Measurements from ENCODE around the gene SNAP91.

- TF ChIP-seq CTCF (IDR thresholded peaks at IDR 0.05), result no peak
- TF ChIP-seq SIN3A (IDR thresholded peaks at IDR 0.05; ENCODE audit: borderline replicate concordance, insufficient read depth, low read depth, low read length), result no peak
- TF ChIP-seq REST (IDR thresholded peaks at IDR 0.05; ENCODE audit: insufficient read depth in 1 of 2, low read depth in 2 of 2, low read length in 1 of 2), result no peak
- TF ChIP-seq POLR2AphosphoS5 (IDR thresholded peaks at IDR 0.05; ENCODE audit: low read depth, low read length), result no peak
Measured at GRCh38 chr6:83707829-83708545, 914 bp downstream of the SNAP91 start.

Data from Panc1 (cell line).